Measurements from ENCODE around the gene ARF5.

GRCh38 chr7:127581716-127582115 lies 6.5 kb upstream of the ARF5 start:
- TF ChIP-seq POLR2A (IDR thresholded peaks at IDR 0.05; ENCODE audit: low read depth, low read length) (no peak), POLR2AphosphoS5 (IDR thresholded peaks at IDR 0.05; ENCODE audit: low read depth, low read length) (no peak)
